ENCODE results near the gene SPP1. TPM values are rescaled to one million over a fixed set of nuclear protein-coding genes. Genes with fewer than 3 reads are reported as not detected.

SPP1 gene
- total RNA-seq, 1 donor from 2014 or later: 6.5 TPM

- H3K9me3 Mint-ChIP-seq (ENCODE audit: unreplicated experiment): no peaks in the 10 kb centered on the region
- H3K27me3 Mint-ChIP-seq (ENCODE audit: unreplicated experiment): peaks cover 22% of the 10 kb centered on the region
- no peaks in the 10 kb centered on the region for H3K36me3 Mint-ChIP-seq (ENCODE audit: unreplicated experiment)
- TF ChIP-seq CTCF (IDR thresholded peaks at IDR 0.05): peak; percentile 92
- peaks cover 13% of the 10 kb centered on the region for H3K4me1 Mint-ChIP-seq (ENCODE audit: unreplicated experiment)
- peak overlapping the region; percentile 35 for H3K4me3 Mint-ChIP-seq (ENCODE audit: unreplicated experiment)
- DNase-seq (ENCODE audit: extremely low spot score, unreplicated experiment): no peak
- no peak overlapping the region for H3K27ac Mint-ChIP-seq (ENCODE audit: unreplicated experiment)
These were observed 2.0 kb upstream of the SPP1 start for GRCh38 chr4:87973283-87974169.

GRCh38 chr4:87974856-87975462, 555 bp upstream of the SPP1 start:
- TF ChIP-seq CTCF (IDR thresholded peaks at IDR 0.05): no peak
- no peaks in the 10 kb centered on the region for H3K9me3 Mint-ChIP-seq (ENCODE audit: unreplicated experiment)
- no peaks in the 10 kb centered on the region for H3K36me3 Mint-ChIP-seq (ENCODE audit: unreplicated experiment)
- no peak overlapping the region for H3K27ac Mint-ChIP-seq (ENCODE audit: unreplicated experiment)
- H3K27me3 Mint-ChIP-seq (ENCODE audit: unreplicated experiment): peaks cover 13% of the 10 kb centered on the region
- peaks cover 13% of the 10 kb centered on the region for H3K4me1 Mint-ChIP-seq (ENCODE audit: unreplicated experiment)
- no peak overlapping the region for H3K4me3 Mint-ChIP-seq (ENCODE audit: unreplicated experiment)
- no peak for DNase-seq (ENCODE audit: extremely low spot score, unreplicated experiment)

- Mint-ChIP-seq H3K9me3 (ENCODE audit: unreplicated experiment) (no peaks in the 10 kb centered on the region), H3K4me3 (ENCODE audit: unreplicated experiment) (no peak overlapping the region), H3K27me3 (ENCODE audit: unreplicated experiment) (peaks cover 11% of the 10 kb centered on the region), H3K27ac (ENCODE audit: unreplicated experiment) (no peak overlapping the region), H3K36me3 (ENCODE audit: unreplicated experiment) (no peaks in the 10 kb centered on the region), H3K4me1 (ENCODE audit: unreplicated experiment) (peaks cover 13% of the 10 kb centered on the region)
- TF ChIP-seq CTCF (IDR thresholded peaks at IDR 0.05): no peak
- no peak for DNase-seq (ENCODE audit: extremely low spot score, unreplicated experiment)
These were observed 2.2 kb downstream of the SPP1 start for GRCh38 chr4:87977521-87978278.

- no peaks in the 10 kb centered on the region for H3K9me3 Mint-ChIP-seq (ENCODE audit: unreplicated experiment)
- peaks cover 5% of the 10 kb centered on the region for H3K4me1 Mint-ChIP-seq (ENCODE audit: unreplicated experiment)
- no peak overlapping the region for H3K27ac Mint-ChIP-seq (ENCODE audit: unreplicated experiment)
- H3K36me3 Mint-ChIP-seq (ENCODE audit: unreplicated experiment): no peaks in the 10 kb centered on the region
- peaks cover 12% of the 10 kb centered on the region for H3K27me3 Mint-ChIP-seq (ENCODE audit: unreplicated experiment)
- no peak for DNase-seq (ENCODE audit: extremely low spot score, unreplicated experiment)
- no peak for TF ChIP-seq CTCF (IDR thresholded peaks at IDR 0.05)
- H3K4me3 Mint-ChIP-seq (ENCODE audit: unreplicated experiment): no peak overlapping the region
These were observed 3.2 kb downstream of the SPP1 start for GRCh38 chr4:87978681-87979080.

DNA sequence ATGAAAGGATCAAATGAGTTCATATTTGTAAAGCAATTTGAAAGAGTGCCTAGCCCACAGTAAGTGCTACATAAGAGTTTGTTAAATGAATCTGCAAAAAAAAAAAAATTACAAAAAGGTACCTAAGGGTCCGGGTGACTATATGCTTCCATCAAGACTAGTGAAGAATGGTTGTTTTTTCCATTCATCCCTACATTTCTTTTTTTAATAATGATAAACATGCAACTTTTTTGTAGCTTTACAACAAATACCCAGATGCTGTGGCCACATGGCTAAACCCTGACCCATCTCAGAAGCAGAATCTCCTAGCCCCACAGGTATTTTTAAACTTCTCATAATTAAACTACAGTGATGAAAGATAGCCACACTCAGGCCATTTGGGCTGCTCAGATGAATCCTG, 4.3 kb downstream of the SPP1 start:
- Mint-ChIP-seq H3K36me3 (ENCODE audit: unreplicated experiment) (no peaks in the 10 kb centered on the region), H3K4me1 (ENCODE audit: unreplicated experiment) (peaks cover 3% of the 10 kb centered on the region), H3K27ac (ENCODE audit: unreplicated experiment) (no peak overlapping the region), H3K4me3 (ENCODE audit: unreplicated experiment) (no peak overlapping the region), H3K9me3 (ENCODE audit: unreplicated experiment) (no peaks in the 10 kb centered on the region), H3K27me3 (ENCODE audit: unreplicated experiment) (peaks cover 14% of the 10 kb centered on the region)
- DNase-seq (ENCODE audit: extremely low spot score, unreplicated experiment): no peak
- TF ChIP-seq CTCF (IDR thresholded peaks at IDR 0.05): no peak
